Hepatic stellate cell (primary cell): ENCODE results near the gene VWF.
"Not testable (repeated sequence)": the region's sequence is repeated elsewhere in the genome, so short reads cannot be mapped to it uniquely, and the experiment has no call there.

ENCODE experiments used
- DNase-seq: peaks from one replicate; pipeline ENCODE4 v3.0.0; 2011; ENCODE audit warnings: low spot score

The VWF gene

GRCh38 chr12:6145564-6145963 is 21.1 kb upstream of the VWF start:
- no peak for DNase-seq

- no peak for DNase-seq
These were observed 18.8 kb upstream of the VWF start for GRCh38 chr12:6143303-6143675.

DNA sequence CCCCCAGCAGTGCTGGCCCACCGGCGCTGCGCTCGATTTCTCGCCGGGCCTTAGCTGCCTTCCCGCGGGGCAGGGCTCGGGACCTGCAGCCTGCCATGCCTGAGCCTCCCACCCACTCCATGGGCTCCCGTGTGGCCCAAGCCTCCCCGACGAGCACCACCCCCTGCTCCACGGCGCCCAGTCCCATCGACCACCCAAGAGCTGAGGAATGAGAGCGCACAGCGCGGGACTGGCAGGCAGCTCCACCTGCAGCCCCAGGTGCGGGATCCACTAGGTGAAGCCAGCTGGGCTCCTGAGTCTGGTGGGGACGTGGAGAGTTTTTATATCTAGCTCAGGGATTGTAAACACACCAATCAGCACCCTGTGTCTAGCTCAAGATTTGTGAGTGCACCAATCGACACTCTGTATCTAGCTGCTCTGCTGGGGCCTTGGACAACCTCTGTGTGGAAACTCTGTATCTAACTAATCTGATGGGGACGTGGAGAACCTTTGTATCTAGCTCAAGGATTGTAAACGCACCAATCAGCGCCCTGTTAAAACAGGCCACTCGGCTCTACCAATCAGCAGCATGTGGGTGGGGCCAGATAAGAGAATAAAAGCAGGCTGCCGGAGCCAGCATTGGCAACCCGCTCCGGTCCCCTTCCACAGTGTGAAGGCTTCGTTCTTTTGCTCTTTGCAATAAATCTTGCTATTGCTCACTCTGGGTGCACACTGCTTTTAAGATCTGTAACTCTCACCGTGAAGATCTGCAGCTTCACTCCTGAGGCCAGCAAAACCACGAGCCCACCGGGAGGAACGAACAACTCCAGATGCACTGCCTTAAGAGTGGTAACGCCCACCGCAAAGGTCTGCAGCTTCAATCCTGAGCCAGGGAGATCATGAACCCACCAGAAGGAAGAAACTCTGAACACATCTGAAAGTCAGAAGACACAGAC is 18.2 kb upstream of the VWF start:
- DNase-seq: not testable (repeated sequence)

GRCh38 chr12:6141731-6142367 is 17.4 kb upstream of the VWF start:
- not testable (repeated sequence) for DNase-seq

- peak; percentile 40 for DNase-seq
These were observed 16.4 kb upstream of the VWF start for GRCh38 chr12:6140651-6141447.

GRCh38 chr12:6135071-6135470 is 10.6 kb upstream of the VWF start:
- DNase-seq: no peak

GRCh38 chr12:6133642-6134041 is 9.2 kb upstream of the VWF start:
- no peak for DNase-seq

DNA sequence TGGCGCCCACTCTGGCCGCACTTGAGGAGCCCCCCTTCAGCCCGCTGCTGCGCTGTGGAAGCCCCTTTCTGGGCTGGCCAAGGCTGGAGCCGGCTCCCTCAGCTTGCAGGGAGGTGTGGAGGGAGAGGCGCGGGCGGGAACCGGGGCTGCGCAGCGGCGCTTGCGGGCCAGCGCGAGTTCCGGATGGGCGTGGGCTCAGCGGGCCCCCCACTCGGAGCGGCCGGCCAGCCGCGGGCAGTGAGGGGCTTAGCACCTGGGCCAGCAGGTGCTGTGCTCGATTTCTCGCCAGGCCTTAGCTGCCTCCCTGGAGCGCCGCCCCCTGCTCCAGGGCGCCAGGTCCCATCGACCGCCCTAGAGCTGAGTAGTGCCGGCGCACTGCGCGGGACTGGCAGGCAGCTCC is 8.0 kb upstream of the VWF start:
- DNase-seq: no peak

DNA sequence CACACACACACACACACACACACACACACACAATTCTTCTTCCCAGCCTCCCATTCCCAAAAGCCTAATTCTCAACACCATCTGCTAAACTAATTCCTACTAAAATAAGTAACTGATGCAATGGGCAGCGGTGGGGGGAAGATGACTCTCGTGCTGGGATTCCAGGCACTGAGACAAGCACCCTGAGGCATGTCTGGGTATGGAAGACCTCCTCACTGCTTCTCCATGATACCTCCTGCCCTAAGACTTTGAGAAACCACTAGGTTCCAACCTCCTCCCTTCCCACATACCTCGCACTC is 789 bp upstream of the VWF start:
- no peak for DNase-seq

GRCh38 chr12:6123258-6123657 is 1.2 kb downstream of the VWF start:
- DNase-seq: no peak

DNA sequence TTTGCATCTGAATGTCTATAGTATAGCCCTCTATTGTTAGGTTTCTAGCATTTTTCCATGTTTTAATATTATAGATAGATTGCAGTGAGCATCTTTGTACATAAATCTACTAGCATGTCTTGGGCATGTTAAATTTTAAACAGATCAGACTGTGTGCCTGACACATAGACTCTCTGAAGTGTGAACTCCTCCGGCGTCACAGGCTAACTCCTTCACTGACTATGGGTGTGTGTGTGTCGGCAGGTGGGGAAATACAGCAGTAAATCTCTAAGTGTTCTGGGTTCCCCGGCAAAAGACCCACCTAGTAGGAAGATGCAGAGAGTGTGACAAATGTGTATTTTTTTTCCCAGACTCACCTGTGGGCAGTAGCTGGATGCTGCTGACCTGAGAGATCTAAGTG is 2.3 kb downstream of the VWF start:
- DNase-seq: no peak

GRCh38 chr12:6120796-6121473 is 3.5 kb downstream of the VWF start:
- DNase-seq: no peak

GRCh38 chr12:6118891-6119568 is 5.4 kb downstream of the VWF start:
- no peak for DNase-seq

DNA sequence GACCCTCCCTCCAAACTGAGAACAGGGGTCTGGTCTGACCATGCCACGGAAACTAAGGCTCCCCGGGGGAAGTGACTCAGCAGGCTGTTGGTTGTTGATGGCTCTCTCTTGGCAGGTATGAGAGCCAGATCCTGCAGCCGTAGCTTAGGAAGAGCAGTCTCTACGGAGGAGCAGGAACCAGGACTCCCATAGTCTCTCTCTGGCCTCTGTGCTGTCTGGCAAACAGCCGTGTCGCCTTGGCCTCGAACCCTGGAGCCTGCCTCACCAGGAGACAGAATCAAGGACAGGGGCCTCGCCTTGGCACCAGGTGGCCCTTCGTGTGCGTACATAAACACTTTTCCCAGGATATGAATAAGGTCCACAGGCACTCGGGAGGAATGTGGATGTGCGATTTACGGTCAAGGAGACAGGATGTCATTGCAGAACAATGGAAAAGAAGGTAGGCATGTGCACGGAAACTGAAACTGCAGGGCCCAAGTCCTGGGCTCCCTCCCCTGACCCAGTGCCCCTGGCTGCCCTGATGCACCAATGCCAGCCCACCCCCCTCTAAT is 7.9 kb downstream of the VWF start:
- DNase-seq: no peak

- DNase-seq: no peak
These were observed 9.1 kb downstream of the VWF start for GRCh38 chr12:6115389-6115788.

DNA sequence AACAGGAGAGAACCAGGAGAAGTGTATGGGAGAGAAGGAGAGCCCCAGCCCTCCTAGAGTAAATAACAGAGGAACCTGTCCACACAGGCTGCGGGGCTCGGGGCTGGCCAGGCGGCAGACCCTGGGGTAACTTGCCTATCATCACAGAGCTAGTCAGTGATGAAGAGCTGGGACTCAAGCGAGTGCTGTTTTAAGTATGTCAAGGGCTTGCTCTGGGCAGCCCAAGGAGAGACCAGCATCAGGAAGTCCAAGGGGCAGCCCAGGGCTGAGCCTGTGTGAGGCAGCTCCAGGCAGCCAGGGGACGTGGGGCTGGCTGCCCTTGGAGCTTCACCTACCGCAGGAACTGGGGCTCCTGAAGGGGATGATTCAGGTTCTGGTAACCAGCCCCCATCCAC is 10.0 kb downstream of the VWF start:
- DNase-seq: no peak

DNA sequence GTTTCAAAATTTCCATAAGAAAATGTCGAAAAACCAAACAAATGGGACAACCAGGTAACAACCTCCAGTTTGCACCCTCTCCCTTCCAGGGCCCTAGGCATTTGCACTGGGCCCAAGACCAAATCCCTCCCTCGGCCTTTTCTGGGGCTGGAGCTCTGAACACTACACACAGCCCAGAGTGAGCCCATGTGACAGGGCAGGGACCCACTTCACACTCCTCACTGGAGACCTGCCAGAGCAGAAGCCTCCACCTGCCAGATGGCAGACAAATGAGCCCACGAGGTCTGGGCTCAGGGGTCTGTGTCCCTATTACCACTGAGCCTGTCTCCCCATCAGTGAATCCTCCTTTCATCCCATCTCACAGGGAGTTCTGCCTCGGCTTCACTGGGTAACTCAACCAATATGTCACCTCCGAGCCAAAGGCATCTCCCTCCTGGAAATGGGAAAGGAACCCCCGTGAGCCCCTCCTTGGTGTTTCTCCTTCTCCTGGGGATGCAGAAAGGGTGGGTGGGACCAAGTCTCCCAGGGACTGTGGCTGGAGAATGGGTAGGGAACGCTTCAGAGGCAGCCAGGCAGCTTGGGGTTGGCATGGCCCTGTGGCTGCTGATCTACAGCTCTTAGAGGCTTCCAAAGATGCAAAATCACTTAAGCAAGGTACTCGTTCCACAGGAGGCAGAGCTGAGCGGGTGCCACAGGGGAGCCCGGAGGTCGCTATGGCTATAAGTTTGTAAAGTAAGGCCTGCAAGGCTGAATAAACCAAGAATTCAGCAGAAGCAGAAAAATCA is 10.6 kb downstream of the VWF start:
- no peak for DNase-seq

DNA sequence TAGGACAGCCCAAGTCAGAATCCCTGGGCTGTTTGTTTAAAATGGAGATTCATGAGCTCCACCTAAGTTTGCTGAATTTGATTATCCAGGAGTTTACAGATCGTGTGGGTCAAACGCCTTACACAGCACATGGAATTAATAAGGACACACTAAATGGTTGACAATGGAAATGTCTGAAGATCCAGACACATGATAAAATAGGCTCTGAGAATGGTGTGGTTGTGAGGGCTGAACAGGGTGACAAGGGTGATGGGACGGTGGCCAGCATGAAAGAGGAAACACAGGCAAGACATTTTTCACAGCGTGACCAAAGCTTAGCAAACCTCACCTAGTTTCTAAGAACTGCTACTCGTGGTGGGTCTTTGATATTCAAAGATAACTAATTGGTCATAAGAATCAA is 12.5 kb downstream of the VWF start:
- no peak for DNase-seq

- DNase-seq: no peak
These were observed 14.5 kb downstream of the VWF start for GRCh38 chr12:6110006-6110405.

DNA sequence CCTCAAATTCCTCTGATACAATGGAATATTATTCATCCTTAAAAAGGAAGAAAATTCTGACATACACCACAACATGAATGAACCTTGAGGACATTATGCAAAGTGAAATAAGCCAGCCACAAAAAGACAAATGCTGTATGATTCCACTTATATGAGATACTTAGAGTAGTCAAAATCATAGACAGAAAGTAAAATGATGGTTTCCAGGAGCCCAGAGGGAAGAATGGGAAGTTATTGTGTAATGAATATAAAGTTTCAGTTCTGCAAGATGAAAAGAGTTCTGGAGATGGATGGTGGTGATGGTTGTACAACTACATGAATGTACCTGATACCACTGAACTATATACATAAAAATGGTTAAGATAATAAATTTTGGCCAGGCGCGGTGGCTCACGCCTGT is 18.3 kb downstream of the VWF start:
- DNase-seq: no peak

DNA sequence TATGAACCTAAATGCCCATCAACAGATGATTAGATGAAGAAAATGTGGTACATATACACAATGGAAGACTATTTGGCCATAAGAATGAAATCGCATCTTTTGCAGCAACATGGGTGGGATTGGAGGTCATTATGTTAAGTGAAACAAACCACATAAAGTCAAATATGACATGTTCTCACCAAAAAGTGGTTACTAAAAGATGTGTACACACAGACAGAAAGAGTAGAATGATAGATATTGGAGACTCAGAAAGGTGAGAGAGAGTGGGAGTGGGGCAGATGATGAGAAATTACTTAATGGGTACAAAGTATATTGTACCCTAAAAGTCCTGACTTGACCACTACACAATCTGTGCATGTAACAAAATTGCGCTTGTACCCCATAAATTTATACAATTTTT is 19.6 kb downstream of the VWF start:
- DNase-seq: no peak
